ENCODE results near the gene SLC8A2.

SLC8A2 gene

GRCh38 chr19:47458672-47459071 is 13.0 kb downstream of the SLC8A2 start:
- Histone ChIP-seq H3K9me3 (ENCODE audit: control insufficient read depth, low read length) (no peaks in the 10 kb centered on the region), H3K9ac (no peak overlapping the region), H3K4me3 (ENCODE audit: low read depth, low read length) (no peak overlapping the region), H3K79me2 (no peaks in the 10 kb centered on the region), H3K36me3 (ENCODE audit: control insufficient read depth, insufficient read depth, low read length) (no peaks in the 10 kb centered on the region), H3K27me3 (ENCODE audit: control insufficient read depth, insufficient read depth, low read length) (peaks cover 4% of the 10 kb centered on the region), H3K4me1 (no peaks in the 10 kb centered on the region), H3K27ac (no peak overlapping the region), H3K4me2 (ENCODE audit: low read length) (no peak overlapping the region), H2AFZ (no peak overlapping the region)
- no peak for TF ChIP-seq CTCF (IDR thresholded peaks at IDR 0.05)

GRCh38 chr19:47456721-47457474 is 14.8 kb downstream of the SLC8A2 start:
- no peak for TF ChIP-seq CTCF (IDR thresholded peaks at IDR 0.05)
- Histone ChIP-seq H3K79me2 (no peaks in the 10 kb centered on the region), H3K27me3 (ENCODE audit: control insufficient read depth, insufficient read depth, low read length) (peaks cover 4% of the 10 kb centered on the region), H2AFZ (peak overlapping the region; percentile 53), H3K27ac (no peak overlapping the region), H3K9me3 (ENCODE audit: control insufficient read depth, low read length) (no peaks in the 10 kb centered on the region), H3K9ac (no peak overlapping the region), H3K36me3 (ENCODE audit: control insufficient read depth, insufficient read depth, low read length) (no peaks in the 10 kb centered on the region), H3K4me2 (ENCODE audit: low read length) (peak overlapping the region; percentile 57), H3K4me1 (no peaks in the 10 kb centered on the region), H3K4me3 (ENCODE audit: low read depth, low read length) (peak overlapping the region; percentile 31)

GRCh38 chr19:47450478-47450877 is 21.2 kb downstream of the SLC8A2 start:
- Histone ChIP-seq H3K9ac (no peak overlapping the region), H3K4me3 (ENCODE audit: low read depth, low read length) (no peak overlapping the region), H3K79me2 (no peaks in the 10 kb centered on the region), H3K9me3 (ENCODE audit: control insufficient read depth, low read length) (no peaks in the 10 kb centered on the region), H3K27ac (no peak overlapping the region), H3K27me3 (ENCODE audit: control insufficient read depth, insufficient read depth, low read length) (no peaks in the 10 kb centered on the region), H3K36me3 (ENCODE audit: control insufficient read depth, insufficient read depth, low read length) (no peaks in the 10 kb centered on the region), H3K4me1 (peaks cover 7% of the 10 kb centered on the region), H2AFZ (no peak overlapping the region), H3K4me2 (ENCODE audit: low read length) (no peak overlapping the region)
- no peak for TF ChIP-seq CTCF (IDR thresholded peaks at IDR 0.05)

- Histone ChIP-seq H3K9ac (no peak overlapping the region), H3K9me3 (ENCODE audit: control insufficient read depth, low read length) (no peaks in the 10 kb centered on the region), H2AFZ (no peak overlapping the region), H3K79me2 (no peaks in the 10 kb centered on the region), H3K27me3 (ENCODE audit: control insufficient read depth, insufficient read depth, low read length) (peaks cover 6% of the 10 kb centered on the region), H3K4me2 (ENCODE audit: low read length) (no peak overlapping the region), H3K4me1 (peaks cover 9% of the 10 kb centered on the region), H3K36me3 (ENCODE audit: control insufficient read depth, insufficient read depth, low read length) (no peaks in the 10 kb centered on the region), H3K4me3 (ENCODE audit: low read depth, low read length) (no peak overlapping the region), H3K27ac (no peak overlapping the region)
- TF ChIP-seq CTCF (IDR thresholded peaks at IDR 0.05): no peak
These were observed 23.3 kb downstream of the SLC8A2 start for GRCh38 chr19:47448360-47448727.

Measured in parathyroid adenoma (tissue), 2 donors.